Psoas muscle (tissue), 8 donors: ENCODE measurements around the gene MED9. TPM values are rescaled to one million over a fixed set of nuclear protein-coding genes. Genes with fewer than 3 reads are reported as not detected.

ENCODE experiments used
- ATAC-seq, 4 donors: fragments of 200-7000 bp; cut with Tn5 transposase; one replicate each; pipeline ENCODE4 v1.9.1; 2020; ENCODE audit warnings: moderate library complexity in 3 of 4, mild to moderate bottlenecking in 2 of 4
- DNase-seq, 2 donors: peaks; one replicate each; pipeline ENCODE4 v3.0.0-alpha.2; 2020
- H3K27ac ChIP-seq: fragments of 200-600 bp; one replicate; pipeline ENCODE4 v1.8.0; 2022
- H3K27me3 ChIP-seq, 3 donors: fragments of 200-600 bp in 1 of 3; one replicate each; pipeline versions ENCODE4 v1.6.1 to v1.8.0; 2013 to 2022; ENCODE audit warnings: low read length in 2 of 3, mild to moderate bottlenecking in 2 of 3, moderate library complexity in 1 of 3; ENCODE audit not compliant: insufficient read depth in 3 of 3
- H3K36me3 ChIP-seq, 2 donors: fragments of 200-600 bp in 1 of 2; one replicate each; pipeline versions ENCODE4 v1.6.1 to v1.8.0; 2013 to 2022; ENCODE audit warnings: low read depth in 1 of 2, mild to moderate bottlenecking in 1 of 2, moderate library complexity in 1 of 2; ENCODE audit not compliant: insufficient read depth in 1 of 2
- H3K4me1 ChIP-seq: fragments of 200-600 bp; one replicate; pipeline ENCODE4 v1.8.0; 2022
- H3K4me3 ChIP-seq: fragments of 200-600 bp; one replicate; pipeline ENCODE4 v1.8.0; 2022; ENCODE audit warnings: mild to moderate bottlenecking
- H3K9me3 ChIP-seq: fragments of 200-600 bp; one replicate; pipeline ENCODE4 v1.8.0; 2022
- CTCF ChIP-seq: fragments of 200-600 bp; IDR thresholded peaks from one replicate; pipeline ENCODE4 v1.8.0; 2022; ENCODE audit warnings: antibody characterized with exemption
- WGBS, 3 donors: extraction: QIAGEN DNeasy Blood & Tissue Kit; methylation state at CpG; one replicate each; pipeline versions ENCODE4 v1.1.6 to v1.1.7; 2013; 5-methylcytosine and 5-hydroxymethylcytosine counted together
- intact Hi-C, 2 donors: fragments of 100-400 bp; cut with DNase I; formaldehyde crosslinking; loops; one replicate each; pipeline versions ENCODE4 v1.11.0 to v1.14.2; 2022
- polyA plus RNA-seq, 3 donors: library from polyadenylated mRNA; stranded (reverse); fragments of 200-250 nt; gene quantifications; one replicate each; pipeline ENCODE4 v1.2.3, GENCODE V29; 2013
- total RNA-seq, 4 donors: library from RNA; stranded (reverse); fragmentation: NEBNext Ultra II Directional in 2 of 4; extraction: Animal tissue kit (Norgen Biotek cat#: 25700) in 2 of 4; gene quantifications; one replicate each; pipeline versions ENCODE4 v1.2.1 to v1.2.4, GENCODE V29; 2021 to 2023
- donor health status: healthy with polysubstance abuse.
- donor health status: DM: no; HTN: no; CAD: no; lungs with moderate emphysema.
- donor health status: Bipolar disorder and iron deficiency.
- donor health status: healthy.
- donor health status: DM: yes; HTN: yes; CAD: no.
- donor health status: DM: no; HTN: no; CAD: no.
- donor health status: DM: no; HTN: no; CAD: no.
- donor health status: DM: yes; HTN: yes; CAD: no.

MED9 gene
- total and polyA plus RNA-seq, 7 donors, result 12.4 to 29.6 (median 18.3) TPM

GRCh38 chr17:17445925-17446665 is 30.7 kb upstream of the MED9 start:
- peak; percentile 37 to 66 (median 54) for ATAC-seq
- peak in 1 of 2 donors; percentile 61 for DNase-seq
- Histone ChIP-seq H3K27ac (peak overlapping the region; percentile 30), H3K4me1 (no peaks in the 10 kb centered on the region), H3K27me3 (peaks cover 0 to 4% (median 0%) of the 10 kb centered on the region in 3 donors), H3K4me3 (no peak overlapping the region), H3K9me3 (no peaks in the 10 kb centered on the region), H3K36me3 (no peaks in the 10 kb centered on the region)
- TF ChIP-seq CTCF, result no peak
- intact Hi-C loops, result no loop called here
- 19 to 24% (median 21%) methylated on average over 12 of the region's 12 CpGs for WGBS, 3 donors

DNA sequence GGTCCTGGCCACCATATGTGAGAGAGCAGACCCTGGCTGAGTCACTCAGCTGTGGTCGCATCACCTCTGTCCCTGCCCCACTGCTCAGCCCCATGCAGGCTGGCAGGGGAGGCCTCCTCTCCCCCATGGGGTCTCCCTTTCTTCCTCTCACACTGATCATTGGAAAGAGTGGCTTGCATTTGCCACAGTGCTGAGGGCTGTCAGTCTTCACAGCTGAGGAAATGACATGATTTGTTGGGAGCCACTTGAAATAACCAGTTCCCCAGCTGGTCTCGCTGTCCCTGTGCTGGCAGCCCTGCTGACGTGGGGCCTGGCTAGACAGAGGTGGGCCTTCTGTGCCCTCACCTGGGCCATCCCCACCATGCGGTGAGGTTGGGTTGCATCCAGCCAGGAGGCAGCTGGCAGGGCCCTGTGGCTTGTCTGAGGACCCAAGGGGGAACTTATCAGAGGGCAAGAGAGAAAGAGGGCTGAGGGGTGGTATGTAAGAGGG is 30.1 kb upstream of the MED9 start:
- ATAC-seq (no peak), DNase-seq (no peak)
- H3K36me3 ChIP-seq, result no peaks in the 10 kb centered on the region
- no peak overlapping the region for H3K4me3 ChIP-seq
- H3K9me3 ChIP-seq, result no peaks in the 10 kb centered on the region
- H3K27me3 ChIP-seq, result peaks cover 0 to 4% (median 0%) of the 10 kb centered on the region in 3 donors
- intact Hi-C loops, result no loop called here
- H3K27ac ChIP-seq, result no peak overlapping the region
- no peak for TF ChIP-seq CTCF
- no peaks in the 10 kb centered on the region for H3K4me1 ChIP-seq
- 61 to 81% (median 71%) methylated on average over 4 of the region's 4 CpGs for WGBS, 3 donors

DNA sequence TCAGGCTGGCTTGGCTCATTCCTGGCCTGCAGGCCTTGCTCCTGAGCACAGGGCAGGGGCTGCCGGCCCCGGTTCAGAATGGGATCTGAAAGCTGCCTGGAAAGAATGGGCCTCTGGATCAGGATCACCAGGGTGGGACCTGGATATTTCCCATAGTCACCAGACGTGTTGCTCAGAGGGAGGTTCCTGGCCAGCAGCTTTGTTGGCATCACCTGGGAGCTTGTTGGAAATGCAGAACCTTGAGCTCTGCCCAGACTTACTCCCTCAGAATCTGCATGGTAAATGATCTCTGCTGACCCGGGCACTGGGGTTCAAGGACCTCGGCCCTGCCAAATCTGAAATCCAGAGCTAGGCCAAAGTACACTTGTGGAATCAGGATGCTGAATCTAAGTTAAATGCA is 29.5 kb upstream of the MED9 start:
- Histone ChIP-seq H3K36me3 (no peaks in the 10 kb centered on the region), H3K27me3 (peaks cover 0 to 4% (median 0%) of the 10 kb centered on the region in 3 donors), H3K4me3 (no peak overlapping the region), H3K27ac (no peak overlapping the region), H3K4me1 (no peaks in the 10 kb centered on the region), H3K9me3 (no peaks in the 10 kb centered on the region)
- intact Hi-C loops, result no loop called here
- TF ChIP-seq CTCF, result no peak
- ATAC-seq (no peak), DNase-seq (no peak)
- WGBS, 3 donors, result 58 to 77% (median 63%) methylated on average over 3 to 5 of the region's 5 CpGs

DNA sequence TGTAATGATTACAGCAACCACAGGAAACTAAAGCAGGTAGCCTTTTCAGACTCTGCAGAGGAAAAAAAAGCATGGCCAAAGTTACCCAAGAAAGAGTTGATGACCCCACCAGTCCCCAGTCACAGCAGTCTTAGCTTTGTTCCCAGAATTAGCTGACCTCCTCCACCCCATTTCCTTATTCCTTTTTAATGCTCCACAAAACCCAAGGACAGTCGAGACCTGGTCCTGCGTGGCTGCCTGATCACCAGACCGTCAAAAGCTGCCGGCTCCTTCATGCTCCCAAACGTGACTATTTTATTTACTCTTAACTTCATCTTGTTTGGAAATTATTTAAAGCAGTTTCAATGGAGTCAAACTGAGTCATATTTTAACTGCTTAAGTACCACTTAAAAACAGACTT is 28.7 kb upstream of the MED9 start:
- Histone ChIP-seq H3K9me3 (no peaks in the 10 kb centered on the region), H3K27ac (no peak overlapping the region), H3K27me3 (peaks cover 0 to 4% (median 0%) of the 10 kb centered on the region in 3 donors), H3K36me3 (no peaks in the 10 kb centered on the region), H3K4me3 (no peak overlapping the region), H3K4me1 (no peaks in the 10 kb centered on the region)
- 42 to 54% (median 49%) methylated on average over 5 of the region's 5 CpGs for WGBS, 3 donors
- intact Hi-C loops, result no loop called here
- ATAC-seq (no peak), DNase-seq (no peak)
- no peak for TF ChIP-seq CTCF
